GM12872 (cell line): ENCODE results near the gene ZFYVE28.

ENCODE experiments used
- CTCF ChIP-seq: IDR thresholded peaks from 3 replicates; pipeline ENCODE4 v1.5.1; 2011; ENCODE audit warnings: low read depth, mild to moderate bottlenecking, low read length, moderate library complexity; ENCODE audit not compliant: insufficient read depth

Gene ZFYVE28

GRCh38 chr4:2220016-2220630 lies 198.3 kb downstream of the ZFYVE28 start:
- peak; percentile 95 for TF ChIP-seq CTCF
